ENCODE measurements around the gene PGAP3.

DNA sequence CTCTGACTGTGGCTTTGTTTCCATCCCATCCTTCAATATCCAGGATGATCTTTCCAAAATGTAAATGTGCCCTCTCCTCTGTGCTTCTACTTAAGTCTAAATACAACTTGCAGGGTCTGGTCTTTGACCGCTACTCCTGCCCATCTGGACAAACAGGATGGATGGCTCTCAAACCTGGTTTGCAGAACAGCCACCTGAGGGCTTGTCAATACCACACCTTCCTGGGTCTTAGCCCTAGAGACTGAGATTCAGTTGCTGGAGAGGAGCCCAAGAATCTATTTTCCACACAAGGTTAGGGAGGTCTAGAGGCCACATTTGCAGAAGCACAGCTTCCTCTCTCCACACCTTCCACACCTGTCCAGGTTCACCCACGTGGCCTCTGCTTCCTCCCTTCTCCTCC, 48.0 kb upstream of the PGAP3 start:
- TF ChIP-seq CTCF (conservative IDR thresholded peaks at IDR 0.05; ENCODE audit: low read depth, low read length) (no peak), EZH2 (IDR thresholded peaks at IDR 0.05; ENCODE audit: low read length, unreplicated experiment) (no peak), EZH2phosphoT487 (IDR thresholded peaks at IDR 0.05; ENCODE audit: borderline replicate concordance, low read length) (no peak)

Measured in PC-3 (cell line).